D721Med (cell line): ENCODE measurements around the gene TBL1X.

Experiments used
- DNase-seq: peaks from one replicate; pipeline ENCODE4 v3.0.0; 2011; ENCODE audit warnings: low spot score; ENCODE audit not compliant: insufficient read length
- FAIRE-seq: peaks from 2 replicates; lab custom pipeline; 2011; peaks lifted over from hg19 to GRCh38; lab: Jason Lieb, UNC
- TF ChIP-seq, protein P1 (sequence below): IDR thresholded peaks from 2 replicates; pipeline ENCODE4 v1.5.1; 2012; ENCODE audit warnings: mild to moderate bottlenecking, control low read depth; ENCODE audit not compliant: insufficient read depth; ENCODE audit errors: missing control alignments

TBL1X gene

DNA sequence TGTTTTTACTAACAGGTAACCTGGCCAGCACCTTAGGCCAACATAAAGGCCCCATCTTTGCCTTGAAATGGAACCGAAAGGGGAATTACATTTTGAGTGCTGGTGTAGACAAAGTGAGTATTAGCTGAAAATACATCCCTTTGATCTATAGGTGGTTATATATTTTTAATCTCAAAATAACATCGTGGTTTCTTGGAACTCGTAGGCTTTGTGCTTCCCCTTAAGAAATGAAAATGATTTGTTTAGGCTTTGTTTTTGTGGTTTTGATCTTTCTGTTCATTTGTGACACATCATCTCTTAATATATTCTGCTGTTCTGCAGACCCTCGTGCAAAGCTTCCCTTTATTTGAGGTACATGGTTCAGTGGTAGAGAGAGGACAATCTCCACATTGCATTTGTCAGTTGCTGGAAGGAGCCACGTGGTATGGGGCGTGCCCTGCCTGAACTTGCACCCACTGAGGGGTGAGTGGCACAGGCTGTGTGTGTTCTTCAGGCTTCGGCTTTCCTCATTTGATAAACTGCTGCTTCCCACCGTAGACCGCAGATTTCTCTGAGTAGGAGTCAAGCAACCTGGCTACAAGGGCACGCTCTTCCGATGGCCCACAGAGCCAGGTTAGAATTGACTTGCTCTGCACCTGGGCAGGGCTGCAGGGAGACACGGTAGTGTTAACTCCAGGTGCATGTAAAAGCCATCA lies 228.6 kb downstream of the TBL1X start:
- DNase-seq: no peak
- TF ChIP-seq, protein P1, sequence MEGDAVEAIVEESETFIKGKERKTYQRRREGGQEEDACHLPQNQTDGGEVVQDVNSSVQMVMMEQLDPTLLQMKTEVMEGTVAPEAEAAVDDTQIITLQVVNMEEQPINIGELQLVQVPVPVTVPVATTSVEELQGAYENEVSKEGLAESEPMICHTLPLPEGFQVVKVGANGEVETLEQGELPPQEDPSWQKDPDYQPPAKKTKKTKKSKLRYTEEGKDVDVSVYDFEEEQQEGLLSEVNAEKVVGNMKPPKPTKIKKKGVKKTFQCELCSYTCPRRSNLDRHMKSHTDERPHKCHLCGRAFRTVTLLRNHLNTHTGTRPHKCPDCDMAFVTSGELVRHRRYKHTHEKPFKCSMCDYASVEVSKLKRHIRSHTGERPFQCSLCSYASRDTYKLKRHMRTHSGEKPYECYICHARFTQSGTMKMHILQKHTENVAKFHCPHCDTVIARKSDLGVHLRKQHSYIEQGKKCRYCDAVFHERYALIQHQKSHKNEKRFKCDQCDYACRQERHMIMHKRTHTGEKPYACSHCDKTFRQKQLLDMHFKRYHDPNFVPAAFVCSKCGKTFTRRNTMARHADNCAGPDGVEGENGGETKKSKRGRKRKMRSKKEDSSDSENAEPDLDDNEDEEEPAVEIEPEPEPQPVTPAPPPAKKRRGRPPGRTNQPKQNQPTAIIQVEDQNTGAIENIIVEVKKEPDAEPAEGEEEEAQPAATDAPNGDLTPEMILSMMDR: no peak
- no peak for FAIRE-seq

DNA sequence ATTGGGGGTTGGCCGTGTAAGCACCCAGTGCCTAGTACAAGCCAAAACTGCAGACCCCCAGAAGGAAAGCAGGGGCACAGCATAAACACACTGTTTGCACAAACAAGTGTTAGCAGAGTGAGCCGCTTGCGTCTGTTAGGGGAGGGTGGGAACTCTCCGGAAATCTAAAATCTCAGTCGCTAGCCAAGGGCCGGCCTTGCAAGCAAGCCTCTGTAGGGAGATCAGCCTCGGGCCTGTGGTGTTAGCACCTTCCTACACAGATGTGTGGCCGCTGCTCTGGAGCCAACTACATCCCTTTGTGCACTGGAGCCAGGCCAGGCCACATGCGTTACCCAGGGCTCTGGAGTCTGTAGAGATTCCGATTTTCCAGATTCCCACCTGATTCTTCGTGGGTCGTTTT lies 233.7 kb downstream of the TBL1X start:
- TF ChIP-seq, protein P1: no peak
- FAIRE-seq: no peak
- no peak for DNase-seq

DNA sequence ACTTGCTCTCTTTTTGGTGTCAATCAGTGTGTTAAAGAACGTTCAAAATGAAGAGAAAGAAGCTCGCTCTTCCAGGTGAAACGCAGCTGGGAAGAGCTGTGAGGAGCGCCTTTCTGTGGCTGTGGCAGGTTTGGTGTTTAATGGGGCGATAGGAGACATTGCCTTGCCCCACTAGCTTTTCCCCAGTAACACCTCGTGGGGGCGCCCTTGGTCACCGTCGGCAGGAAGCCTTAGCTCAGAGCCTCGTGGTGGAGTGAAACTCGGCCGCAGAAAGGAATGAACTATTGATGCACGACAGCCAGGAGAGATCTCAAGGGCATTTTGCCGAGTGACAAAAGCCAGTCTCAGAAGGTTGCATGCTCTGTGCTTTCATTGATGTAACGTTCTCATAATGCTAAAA lies 235.7 kb downstream of the TBL1X start:
- DNase-seq (no peak), FAIRE-seq (no peak)
- TF ChIP-seq, protein P1: no peak

DNA sequence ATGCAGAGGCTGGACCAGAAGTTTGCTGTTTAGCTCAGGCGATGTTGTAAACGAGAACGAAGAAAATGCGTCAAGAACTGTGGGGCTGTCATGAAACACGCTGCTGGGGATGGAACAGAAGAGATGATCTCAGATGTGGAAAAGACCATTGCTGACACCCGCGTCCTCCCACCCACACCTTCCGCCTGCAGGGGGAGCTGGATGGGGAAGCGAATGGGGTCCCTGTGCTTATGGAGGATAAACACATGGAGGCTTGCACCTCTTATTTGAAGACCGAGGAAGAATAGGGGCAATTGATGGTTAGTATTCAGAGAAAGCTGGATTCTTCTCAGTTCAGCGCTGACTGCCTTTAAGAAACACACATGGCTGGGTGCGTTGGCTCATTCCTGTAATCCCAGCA lies 236.9 kb downstream of the TBL1X start:
- no peak for DNase-seq
- no peak for FAIRE-seq
- TF ChIP-seq, protein P1: no peak

DNA sequence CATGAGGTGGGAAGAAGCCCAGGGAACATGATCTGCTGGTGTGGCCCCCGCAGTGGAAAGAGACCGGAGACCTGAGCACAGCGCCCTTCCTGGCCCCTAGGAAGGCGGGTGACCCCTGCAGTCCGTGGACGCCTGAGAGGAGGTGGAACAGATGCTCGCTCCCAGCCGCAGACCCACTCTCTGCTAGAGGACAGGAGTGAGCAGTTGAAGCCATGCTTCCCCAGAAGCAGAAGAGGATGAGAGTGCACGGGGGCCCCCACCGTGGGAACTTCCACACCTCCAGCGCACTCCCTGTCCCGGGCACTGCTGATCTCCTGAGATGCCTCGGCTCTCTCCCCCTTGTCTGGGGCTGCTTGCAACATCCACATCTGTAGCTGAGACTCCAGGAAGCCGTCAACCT lies 238.5 kb downstream of the TBL1X start:
- TF ChIP-seq, protein P1: no peak
- DNase-seq (no peak), FAIRE-seq (no peak)

DNA sequence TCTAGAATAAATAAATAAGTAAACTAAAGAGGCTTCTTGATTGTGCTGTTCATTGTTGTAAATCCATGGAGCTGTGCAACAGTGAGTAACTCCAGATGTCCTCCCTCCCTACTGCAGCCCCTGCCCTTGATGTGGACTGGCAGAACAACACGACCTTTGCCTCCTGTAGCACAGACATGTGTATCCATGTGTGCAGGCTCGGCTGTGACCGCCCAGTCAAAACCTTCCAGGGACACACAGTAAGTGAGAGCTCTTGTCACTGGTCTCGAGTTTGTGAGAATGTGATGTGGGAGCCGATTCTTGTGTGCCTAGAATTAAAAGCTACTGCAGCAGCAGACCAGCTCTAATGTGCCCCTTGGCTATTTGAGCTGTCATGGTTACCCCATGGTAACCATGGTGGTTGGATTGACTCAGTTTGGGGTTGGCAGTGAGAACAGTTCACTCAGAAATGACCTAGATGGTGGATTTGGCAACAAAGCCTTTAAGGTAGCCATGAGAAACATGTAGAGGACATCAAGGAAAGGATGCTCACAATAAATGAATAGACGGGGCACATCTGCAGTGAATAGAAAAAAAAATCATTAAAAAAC lies 240.1 kb downstream of the TBL1X start:
- TF ChIP-seq, protein P1: no peak

DNA sequence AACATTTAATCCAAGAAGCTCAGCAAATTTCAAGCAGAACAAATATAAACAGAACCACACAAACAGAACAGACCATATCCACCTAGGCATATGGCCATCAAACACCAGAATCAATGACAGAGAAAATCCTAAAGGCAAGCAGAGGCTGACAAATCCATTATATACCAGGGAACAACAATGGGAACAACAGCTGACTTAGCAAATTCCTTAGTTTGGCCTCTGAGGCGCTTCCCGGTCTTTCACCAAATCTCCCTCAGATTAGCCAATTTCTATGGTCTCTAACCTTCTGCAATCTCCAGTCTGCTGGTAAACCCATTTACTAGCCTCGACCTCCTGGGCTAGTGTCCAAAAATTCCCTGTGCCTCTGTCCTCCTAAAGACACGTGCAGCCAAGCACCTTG lies 241.6 kb downstream of the TBL1X start:
- TF ChIP-seq, protein P1: no peak
- no peak for FAIRE-seq
- DNase-seq: no peak

More for the DNA sequence above, 240.1 kb downstream of the TBL1X start:
- no peak for DNase-seq
- FAIRE-seq: no peak
